Rectal smooth muscle tissue (tissue), 1 donor: ENCODE data around the gene TAS2R20.

ENCODE experiments used
- H3K27ac ChIP-seq: one replicate; pipeline ENCODE4 v1.7.0; 2013; ENCODE audit warnings: low read depth, low read length, inconsistent platforms
- H3K27me3 ChIP-seq: one replicate; pipeline ENCODE4 v1.7.0; 2013; ENCODE audit warnings: low read length; ENCODE audit not compliant: control insufficient read depth, insufficient read depth
- H3K36me3 ChIP-seq: one replicate; pipeline ENCODE4 v1.7.0; 2013; ENCODE audit warnings: low read length; ENCODE audit not compliant: control insufficient read depth, insufficient read depth
- H3K4me1 ChIP-seq: one replicate; pipeline ENCODE4 v1.7.0; 2013; ENCODE audit warnings: low read length; ENCODE audit not compliant: control insufficient read depth, insufficient read depth
- H3K4me3 ChIP-seq: one replicate; pipeline ENCODE4 v1.7.0; 2013; ENCODE audit warnings: low read length
- H3K9ac ChIP-seq: one replicate; pipeline ENCODE4 v1.7.0; 2013; ENCODE audit warnings: low read length

The TAS2R20 gene

DNA sequence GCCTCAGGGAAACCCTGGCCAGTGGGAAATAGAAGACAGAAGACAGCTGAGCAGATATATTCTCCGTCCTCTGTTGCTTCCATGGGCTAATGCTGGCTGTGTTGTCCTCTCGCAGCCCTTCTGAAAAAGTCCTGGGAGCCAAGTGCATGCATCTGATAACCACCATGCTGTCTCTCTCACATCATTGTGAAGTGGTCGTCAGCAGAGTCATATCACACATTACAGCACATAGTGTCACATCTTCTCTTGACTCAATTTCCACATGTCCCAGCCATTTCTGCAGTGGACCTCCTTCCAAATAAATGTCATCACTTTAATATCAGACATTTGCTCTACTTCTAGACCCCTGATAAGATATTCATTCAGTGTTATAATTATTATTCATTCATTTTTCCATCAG is 3.8 kb downstream of the TAS2R20 start:
- no peaks in the 10 kb centered on the region for H3K27me3 ChIP-seq
- no peaks in the 10 kb centered on the region for H3K4me1 ChIP-seq
- no peaks in the 10 kb centered on the region for H3K36me3 ChIP-seq
- no peak overlapping the region for H3K27ac ChIP-seq
- H3K4me3 ChIP-seq, result no peak overlapping the region
- no peak overlapping the region for H3K9ac ChIP-seq

DNA sequence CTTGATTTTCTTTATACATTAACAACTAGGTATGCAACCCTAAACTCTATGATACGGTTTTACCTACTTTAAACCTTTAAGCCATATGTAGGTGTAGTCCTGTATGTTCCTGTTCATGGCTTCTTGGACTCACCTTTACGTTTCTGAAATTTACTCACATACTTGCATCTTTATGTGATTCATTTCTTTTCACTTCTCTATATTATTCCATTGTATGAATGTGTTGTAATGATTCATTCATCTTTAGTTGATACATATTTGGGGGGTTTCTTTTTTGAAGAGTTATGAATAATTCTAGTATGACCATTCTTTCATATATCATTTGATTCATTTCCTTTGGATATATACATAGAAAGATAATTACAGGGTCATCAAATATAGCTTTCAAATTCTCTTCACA is 9.0 kb downstream of the TAS2R20 start:
- H3K4me3 ChIP-seq, result no peak overlapping the region
- no peak overlapping the region for H3K27ac ChIP-seq
- H3K9ac ChIP-seq, result no peak overlapping the region
- no peaks in the 10 kb centered on the region for H3K27me3 ChIP-seq
- H3K36me3 ChIP-seq, result no peaks in the 10 kb centered on the region
- H3K4me1 ChIP-seq, result no peaks in the 10 kb centered on the region

DNA sequence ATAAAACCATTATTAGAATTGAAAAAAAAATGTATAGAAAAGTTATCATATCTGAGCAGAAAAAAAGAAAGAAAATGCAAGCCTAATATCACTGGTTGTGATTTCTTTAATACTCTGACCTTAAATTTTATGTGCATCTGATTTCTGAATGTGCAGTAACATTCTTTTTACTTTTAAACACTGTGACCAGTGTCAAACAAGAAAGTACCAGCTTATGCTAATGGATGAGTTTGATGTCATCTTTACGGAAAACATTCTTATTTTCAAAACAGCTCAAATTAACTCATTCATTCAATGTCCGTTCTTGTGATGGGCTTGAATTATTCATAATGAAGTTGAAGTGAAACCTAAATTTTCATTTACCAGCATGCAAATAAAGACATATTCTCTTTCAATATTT is 11.3 kb downstream of the TAS2R20 start, which contains the start of gene TAS2R50:
Gene TAS2R50, minus strand, starts transcription at position 101 of the 400 bp plus-strand sequence. Its CDS starts 52 bp downstream, at position 49.
- Histone ChIP-seq H3K27me3 (no peaks in the 10 kb centered on the region), H3K27ac (no peak within 1 kb of the TSS), H3K9ac (no peak within 1 kb of the TSS), H3K4me1 (no peaks in the 10 kb centered on the region), H3K4me3 (no peak within 1 kb of the TSS), H3K36me3 (no peaks in the 10 kb centered on the region)

DNA sequence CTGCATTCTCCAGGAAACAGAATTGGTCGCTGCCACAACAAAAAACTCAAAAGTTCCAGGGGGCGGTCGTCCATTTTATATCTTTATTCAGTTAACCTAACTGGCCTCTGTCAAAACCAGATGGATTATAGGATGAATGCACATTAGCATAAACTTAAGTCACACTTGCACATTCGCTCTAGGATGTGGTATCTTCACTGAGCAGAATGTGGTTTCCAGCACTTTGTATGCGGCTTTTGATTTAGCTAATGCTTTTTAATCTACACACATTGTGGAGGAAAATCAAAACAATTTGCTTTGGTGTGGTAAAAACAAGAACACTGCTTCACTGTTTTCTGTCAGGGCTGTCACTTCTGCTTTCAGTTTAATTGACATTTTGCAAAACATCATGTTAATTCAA is 15.9 kb downstream of the TAS2R20 start:
- Histone ChIP-seq H3K27ac (no peak overlapping the region), H3K27me3 (no peaks in the 10 kb centered on the region), H3K9ac (no peak overlapping the region), H3K4me3 (no peak overlapping the region), H3K4me1 (no peaks in the 10 kb centered on the region), H3K36me3 (no peaks in the 10 kb centered on the region)

DNA sequence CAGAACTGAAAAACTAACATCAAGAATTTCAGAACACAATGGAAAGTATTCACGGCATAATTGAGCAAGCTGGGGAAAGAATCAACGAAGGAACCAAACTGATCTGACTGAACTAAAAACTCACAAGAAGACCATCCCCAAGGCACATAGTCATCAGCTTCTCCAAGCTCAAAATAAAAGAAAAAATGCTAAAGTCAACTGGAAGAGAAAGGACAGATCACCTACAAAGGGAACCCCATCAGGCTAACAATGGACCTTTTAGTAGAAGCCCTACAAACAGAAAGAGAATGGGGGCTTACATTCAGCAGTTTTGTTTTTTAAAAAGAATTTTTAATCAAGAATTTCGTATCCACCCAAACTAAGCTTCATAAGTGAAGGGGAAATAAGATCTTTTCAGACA is 23.1 kb downstream of the TAS2R20 start:
- Histone ChIP-seq H3K27me3 (no peaks in the 10 kb centered on the region), H3K36me3 (no peaks in the 10 kb centered on the region), H3K9ac (no peak overlapping the region), H3K4me3 (no peak overlapping the region), H3K27ac (no peak overlapping the region), H3K4me1 (no peaks in the 10 kb centered on the region)

DNA sequence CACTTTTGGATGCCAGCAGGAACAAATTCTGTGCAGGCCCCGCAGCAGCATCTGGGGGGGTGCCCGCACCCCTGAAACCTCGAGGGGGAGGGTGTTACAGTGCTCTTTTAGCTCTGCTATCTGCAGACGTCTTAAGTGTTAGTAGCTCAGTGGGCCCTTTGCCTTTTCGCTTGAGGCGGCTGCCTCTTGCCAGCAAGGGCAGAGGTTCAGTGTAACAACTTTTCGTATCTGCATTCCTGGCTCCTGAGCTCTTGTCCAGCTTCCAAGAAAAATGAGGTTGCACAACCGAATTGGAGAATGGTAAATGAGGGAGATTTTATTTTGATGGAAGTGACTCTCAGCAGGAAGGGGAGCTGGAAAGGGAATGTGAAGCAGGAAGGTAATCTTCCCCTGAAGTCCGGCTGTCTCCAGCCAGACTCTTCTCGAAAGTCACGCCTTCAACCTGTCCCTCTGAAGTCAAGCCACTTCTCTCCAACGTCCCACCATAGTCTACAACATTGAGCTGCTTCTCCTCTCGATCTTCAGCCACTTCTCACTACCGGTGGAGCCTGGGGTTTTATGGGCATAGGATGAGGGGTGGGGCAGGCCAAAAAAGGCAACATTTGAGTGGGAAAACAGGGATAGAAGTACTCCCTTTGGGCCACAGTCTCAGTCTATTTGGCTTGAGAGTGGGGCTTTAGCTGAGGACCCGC is 29.2 kb downstream of the TAS2R20 start:
- no peaks in the 10 kb centered on the region for H3K36me3 ChIP-seq
- no peak overlapping the region for H3K27ac ChIP-seq
- H3K27me3 ChIP-seq, result no peaks in the 10 kb centered on the region
- no peaks in the 10 kb centered on the region for H3K4me1 ChIP-seq
- no peak overlapping the region for H3K4me3 ChIP-seq
- H3K9ac ChIP-seq, result no peak overlapping the region

DNA sequence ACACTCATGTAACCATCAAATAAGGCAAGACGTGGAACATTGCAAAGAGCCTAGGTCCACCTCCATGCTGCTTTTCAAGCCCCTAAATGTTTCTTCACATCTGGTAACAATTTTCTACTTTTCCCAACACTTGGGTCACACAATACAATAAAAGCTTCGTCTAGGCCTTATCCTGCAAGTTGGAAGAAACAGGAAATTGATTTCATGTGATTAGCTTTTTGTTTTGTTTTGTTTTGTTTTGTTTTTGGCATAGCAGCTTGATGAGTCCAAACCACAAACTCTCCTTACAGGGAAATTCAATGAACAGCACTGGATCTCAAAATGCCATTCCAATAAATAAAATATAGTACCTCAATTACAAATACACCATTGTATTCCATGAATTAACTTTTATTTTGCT is 30.7 kb downstream of the TAS2R20 start:
- Histone ChIP-seq H3K27ac (no peak overlapping the region), H3K36me3 (no peaks in the 10 kb centered on the region), H3K27me3 (no peaks in the 10 kb centered on the region), H3K4me1 (no peaks in the 10 kb centered on the region), H3K4me3 (no peak overlapping the region), H3K9ac (no peak overlapping the region)

DNA sequence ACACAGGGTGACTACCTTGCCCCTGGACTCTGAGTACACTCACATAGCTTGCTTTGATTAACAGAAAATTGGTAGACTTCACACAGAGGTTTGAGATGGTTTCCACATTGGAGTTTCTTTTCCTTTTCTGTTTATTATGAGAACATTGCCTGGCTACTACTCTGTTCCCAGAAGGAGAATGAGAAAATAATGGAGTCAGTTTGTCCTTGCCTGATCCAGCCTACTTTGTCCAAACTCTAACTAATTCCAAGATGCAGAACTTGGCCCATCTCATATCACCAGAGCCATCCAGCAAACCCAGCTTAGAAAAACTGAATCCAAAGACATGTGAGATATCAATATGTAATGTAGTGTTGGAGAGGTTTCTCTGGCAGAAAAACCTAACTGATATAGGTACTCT is 31.8 kb downstream of the TAS2R20 start:
- Histone ChIP-seq H3K27me3 (no peaks in the 10 kb centered on the region), H3K36me3 (no peaks in the 10 kb centered on the region), H3K27ac (no peak overlapping the region), H3K4me1 (no peaks in the 10 kb centered on the region), H3K9ac (no peak overlapping the region), H3K4me3 (no peak overlapping the region)

DNA sequence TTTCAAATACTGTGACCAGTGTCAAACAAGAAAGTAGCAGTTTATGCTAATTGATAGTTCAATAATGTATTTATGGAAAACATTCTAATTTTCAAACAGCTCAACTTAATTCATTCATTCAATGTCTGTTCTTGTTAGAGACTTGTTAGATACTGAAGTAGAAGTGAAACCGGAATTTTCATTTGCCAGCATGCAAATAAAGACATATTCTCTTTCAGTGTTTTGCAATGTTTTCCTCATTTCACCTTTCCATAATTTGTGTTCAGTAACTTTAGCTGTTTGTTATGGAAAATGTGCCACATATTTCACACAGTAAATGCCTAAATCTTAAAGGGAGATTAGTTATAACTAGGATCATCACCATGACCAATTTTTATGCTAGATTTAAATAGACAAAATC is 32.6 kb downstream of the TAS2R20 start:
- Histone ChIP-seq H3K27ac (no peak overlapping the region), H3K4me3 (no peak overlapping the region), H3K27me3 (no peaks in the 10 kb centered on the region)

DNA sequence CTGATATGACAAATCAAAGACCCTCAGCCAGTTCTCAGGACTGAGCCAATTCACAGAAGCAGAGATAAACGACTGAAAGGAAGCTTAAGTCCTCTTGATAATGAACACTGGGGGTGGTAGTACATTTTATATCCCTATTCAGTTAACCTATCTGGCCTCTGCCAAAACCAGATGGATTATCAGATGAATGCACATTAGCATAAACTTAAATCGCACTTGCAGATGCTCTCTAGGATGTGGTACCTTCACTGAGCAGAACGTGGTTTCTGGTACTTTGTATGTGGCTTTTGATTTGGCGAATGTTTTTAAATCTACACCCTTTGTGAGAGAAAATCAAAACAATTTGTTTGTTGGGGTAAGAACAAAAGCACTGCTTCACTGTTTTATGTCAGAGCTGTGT is 37.9 kb downstream of the TAS2R20 start:
- H3K9ac ChIP-seq, result no peak overlapping the region
- H3K4me3 ChIP-seq, result no peak overlapping the region
- no peaks in the 10 kb centered on the region for H3K4me1 ChIP-seq
- H3K27me3 ChIP-seq, result no peaks in the 10 kb centered on the region
- H3K36me3 ChIP-seq, result no peaks in the 10 kb centered on the region
- H3K27ac ChIP-seq, result no peak overlapping the region

More for the DNA sequence above, 32.6 kb downstream of the TAS2R20 start:
- Histone ChIP-seq H3K36me3 (no peaks in the 10 kb centered on the region), H3K9ac (no peak overlapping the region), H3K4me1 (no peaks in the 10 kb centered on the region)

DNA sequence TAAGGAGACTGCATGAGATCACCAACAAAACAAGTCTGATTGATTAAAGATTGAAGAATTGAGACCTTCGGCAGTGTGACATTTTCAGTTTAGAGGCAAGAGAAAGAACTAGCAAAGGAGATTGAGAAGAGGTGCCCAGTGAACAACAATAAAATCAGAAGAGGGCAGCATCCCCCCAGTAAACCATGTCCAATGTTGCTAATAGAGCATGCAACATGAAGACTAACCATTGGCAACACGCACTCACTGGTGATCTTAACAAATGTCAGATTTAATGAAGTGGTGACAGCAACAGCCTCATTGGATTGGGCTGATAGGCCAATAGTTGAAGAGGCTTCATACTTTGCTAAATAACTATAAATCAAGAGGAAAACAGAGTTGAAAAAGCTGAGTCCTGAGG is 38.3 kb downstream of the TAS2R20 start:
- Histone ChIP-seq H3K4me1 (no peaks in the 10 kb centered on the region), H3K4me3 (no peak overlapping the region), H3K27ac (no peak overlapping the region), H3K36me3 (no peaks in the 10 kb centered on the region), H3K9ac (no peak overlapping the region), H3K27me3 (no peaks in the 10 kb centered on the region)

DNA sequence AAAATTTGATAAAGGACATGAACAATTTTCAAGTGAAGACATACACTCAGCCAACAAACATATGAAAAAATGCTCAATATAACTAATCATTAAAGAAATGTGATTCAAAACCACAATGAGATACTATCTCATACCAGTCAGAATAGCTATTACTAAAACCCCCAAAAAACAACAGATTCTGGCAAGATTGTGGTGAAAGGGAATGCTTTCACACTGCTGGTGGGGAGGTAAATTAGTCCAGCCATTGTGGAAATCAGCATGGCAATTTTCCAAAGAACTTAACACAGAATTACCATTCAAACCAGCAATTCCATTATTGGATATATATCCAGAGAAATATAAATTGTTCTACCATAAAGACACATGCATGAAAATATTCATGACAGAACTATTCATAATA is 40.4 kb downstream of the TAS2R20 start:
- no peaks in the 10 kb centered on the region for H3K36me3 ChIP-seq
- H3K27ac ChIP-seq, result no peak overlapping the region
- no peaks in the 10 kb centered on the region for H3K4me1 ChIP-seq
- H3K27me3 ChIP-seq, result no peaks in the 10 kb centered on the region
- no peak overlapping the region for H3K4me3 ChIP-seq
- H3K9ac ChIP-seq, result no peak overlapping the region

DNA sequence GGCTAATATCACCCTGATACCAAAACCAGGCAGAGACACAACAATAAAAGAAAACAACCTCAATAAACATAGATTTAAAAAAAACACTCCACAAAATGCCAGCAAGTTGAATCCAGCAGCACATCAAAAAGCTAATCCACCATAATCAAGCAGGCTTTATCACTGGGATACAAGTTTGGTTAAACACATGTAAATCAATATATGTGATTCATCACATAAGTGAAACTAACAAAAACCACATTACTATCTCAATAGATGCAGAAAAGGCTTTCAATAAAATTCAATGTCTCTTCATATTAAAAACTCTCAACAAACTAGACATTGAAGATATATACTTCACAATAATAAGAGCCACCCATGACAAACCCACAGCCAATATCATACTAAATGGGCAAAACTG is 42.0 kb downstream of the TAS2R20 start:
- no peaks in the 10 kb centered on the region for H3K4me1 ChIP-seq
- H3K36me3 ChIP-seq, result no peaks in the 10 kb centered on the region
- no peak overlapping the region for H3K27ac ChIP-seq
- H3K9ac ChIP-seq, result no peak overlapping the region
- no peak overlapping the region for H3K4me3 ChIP-seq
- H3K27me3 ChIP-seq, result no peaks in the 10 kb centered on the region
